Subcutaneous adipose tissue (tissue), 4 donors: Measurements from ENCODE around the gene ATMIN. TPM values are rescaled to one million over a fixed set of nuclear protein-coding genes. Genes with fewer than 3 reads are reported as not detected.

Source experiments
- total RNA-seq, 4 donors: library from RNA; depleted of rRNA; stranded (reverse); fragments of >200 nt; gene quantifications; one replicate each; pipeline ENCODE4 v1.1.0, GENCODE V29; 2016
- TF ChIP-seq, protein P1 (sequence below): fragments of 450-650 bp; IDR thresholded peaks from one replicate; pipeline ENCODE4 v1.5.1; 2016; ENCODE audit warnings: low read depth, mild to moderate bottlenecking, control low read depth, antibody characterized with exemption, moderate library complexity

Gene ATMIN, protein sequence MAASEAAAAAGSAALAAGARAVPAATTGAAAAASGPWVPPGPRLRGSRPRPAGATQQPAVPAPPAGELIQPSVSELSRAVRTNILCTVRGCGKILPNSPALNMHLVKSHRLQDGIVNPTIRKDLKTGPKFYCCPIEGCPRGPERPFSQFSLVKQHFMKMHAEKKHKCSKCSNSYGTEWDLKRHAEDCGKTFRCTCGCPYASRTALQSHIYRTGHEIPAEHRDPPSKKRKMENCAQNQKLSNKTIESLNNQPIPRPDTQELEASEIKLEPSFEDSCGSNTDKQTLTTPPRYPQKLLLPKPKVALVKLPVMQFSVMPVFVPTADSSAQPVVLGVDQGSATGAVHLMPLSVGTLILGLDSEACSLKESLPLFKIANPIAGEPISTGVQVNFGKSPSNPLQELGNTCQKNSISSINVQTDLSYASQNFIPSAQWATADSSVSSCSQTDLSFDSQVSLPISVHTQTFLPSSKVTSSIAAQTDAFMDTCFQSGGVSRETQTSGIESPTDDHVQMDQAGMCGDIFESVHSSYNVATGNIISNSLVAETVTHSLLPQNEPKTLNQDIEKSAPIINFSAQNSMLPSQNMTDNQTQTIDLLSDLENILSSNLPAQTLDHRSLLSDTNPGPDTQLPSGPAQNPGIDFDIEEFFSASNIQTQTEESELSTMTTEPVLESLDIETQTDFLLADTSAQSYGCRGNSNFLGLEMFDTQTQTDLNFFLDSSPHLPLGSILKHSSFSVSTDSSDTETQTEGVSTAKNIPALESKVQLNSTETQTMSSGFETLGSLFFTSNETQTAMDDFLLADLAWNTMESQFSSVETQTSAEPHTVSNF
- 10 to 100 TPM; 26.9 to 55.8 (median 36.4) TPM for total RNA-seq

DNA sequence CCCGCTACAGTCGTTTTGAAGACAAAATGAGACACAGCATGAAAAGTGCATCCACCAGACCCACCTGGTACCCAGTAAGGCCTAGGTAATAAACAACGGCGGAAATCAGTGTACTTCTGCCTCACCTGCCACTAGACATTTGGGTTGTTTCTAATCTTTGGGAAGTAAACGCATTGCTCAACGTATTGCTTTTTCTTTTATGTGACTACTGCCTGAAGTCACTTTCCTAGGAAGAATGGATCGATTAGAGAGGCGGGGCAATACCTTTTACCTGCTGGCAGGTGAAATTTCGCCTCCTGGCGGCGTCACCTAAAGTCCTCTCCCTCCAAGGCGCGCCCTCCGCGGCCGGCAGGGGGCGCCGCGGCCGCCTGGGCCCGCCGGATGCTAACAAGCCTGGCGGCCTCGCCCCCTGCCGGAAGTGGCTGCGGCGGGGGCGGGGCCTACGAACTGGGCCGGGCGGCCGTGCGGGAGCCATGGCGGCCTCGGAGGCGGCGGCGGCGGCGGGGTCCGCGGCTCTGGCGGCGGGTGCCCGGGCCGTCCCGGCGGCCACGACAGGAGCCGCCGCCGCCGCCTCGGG is at the start of gene ATMIN:
Gene ATMIN, plus strand, starts transcription at position 445 of the 577 bp plus-strand sequence. Its CDS starts 29 bp downstream, at position 474.
- TF ChIP-seq, protein P1, sequence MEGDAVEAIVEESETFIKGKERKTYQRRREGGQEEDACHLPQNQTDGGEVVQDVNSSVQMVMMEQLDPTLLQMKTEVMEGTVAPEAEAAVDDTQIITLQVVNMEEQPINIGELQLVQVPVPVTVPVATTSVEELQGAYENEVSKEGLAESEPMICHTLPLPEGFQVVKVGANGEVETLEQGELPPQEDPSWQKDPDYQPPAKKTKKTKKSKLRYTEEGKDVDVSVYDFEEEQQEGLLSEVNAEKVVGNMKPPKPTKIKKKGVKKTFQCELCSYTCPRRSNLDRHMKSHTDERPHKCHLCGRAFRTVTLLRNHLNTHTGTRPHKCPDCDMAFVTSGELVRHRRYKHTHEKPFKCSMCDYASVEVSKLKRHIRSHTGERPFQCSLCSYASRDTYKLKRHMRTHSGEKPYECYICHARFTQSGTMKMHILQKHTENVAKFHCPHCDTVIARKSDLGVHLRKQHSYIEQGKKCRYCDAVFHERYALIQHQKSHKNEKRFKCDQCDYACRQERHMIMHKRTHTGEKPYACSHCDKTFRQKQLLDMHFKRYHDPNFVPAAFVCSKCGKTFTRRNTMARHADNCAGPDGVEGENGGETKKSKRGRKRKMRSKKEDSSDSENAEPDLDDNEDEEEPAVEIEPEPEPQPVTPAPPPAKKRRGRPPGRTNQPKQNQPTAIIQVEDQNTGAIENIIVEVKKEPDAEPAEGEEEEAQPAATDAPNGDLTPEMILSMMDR = no peak

GRCh38 chr16:80986557-80986956 is 49.1 kb upstream of the ATMIN start:
- TF ChIP-seq, protein P1 = no peak

DNA sequence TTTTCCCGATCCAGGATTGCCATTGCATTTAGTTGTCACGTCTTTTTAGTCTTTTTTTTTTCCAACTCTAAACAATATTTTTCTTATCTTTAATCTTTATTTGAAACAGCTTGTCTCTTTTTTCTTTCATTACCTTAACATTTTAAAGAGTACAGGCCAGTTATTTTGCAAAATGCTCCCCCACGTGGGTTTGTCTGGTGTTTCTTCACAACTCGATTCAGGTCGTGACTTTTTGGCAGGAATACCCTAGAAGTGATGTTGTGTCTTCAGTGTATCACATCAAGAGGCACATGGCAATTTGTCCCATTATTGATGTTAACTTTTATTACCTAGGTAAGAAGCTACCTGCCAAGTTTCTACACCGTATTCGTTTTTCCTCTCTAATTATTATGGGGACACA is 46.9 kb upstream of the ATMIN start:
- TF ChIP-seq, protein P1 = no peak

GRCh38 chr16:80989801-80990200 is 45.8 kb upstream of the ATMIN start:
- TF ChIP-seq, protein P1 = no peak

- TF ChIP-seq, protein P1 = no peak
These were observed 45.1 kb upstream of the ATMIN start for GRCh38 chr16:80990577-80990976.

DNA sequence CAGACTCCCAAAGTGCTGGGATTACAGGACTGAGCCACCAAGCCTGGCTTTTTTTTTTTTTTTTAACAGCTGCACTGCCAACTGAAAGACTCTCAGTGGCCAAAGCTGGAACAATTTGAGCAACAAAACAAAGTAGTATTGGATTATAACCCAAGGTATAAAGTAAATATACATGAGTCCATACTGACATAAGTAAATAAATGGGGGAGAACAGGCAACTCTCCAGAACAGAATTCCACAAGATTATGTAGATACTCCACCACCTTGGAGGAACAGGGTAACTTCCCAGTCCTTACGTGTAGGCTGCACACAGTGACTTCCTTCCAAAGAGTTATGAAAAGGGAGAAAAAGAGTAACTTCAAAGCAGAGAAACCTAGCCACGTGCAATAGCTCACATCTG is 44.7 kb upstream of the ATMIN start:
- TF ChIP-seq, protein P1 = no peak

DNA sequence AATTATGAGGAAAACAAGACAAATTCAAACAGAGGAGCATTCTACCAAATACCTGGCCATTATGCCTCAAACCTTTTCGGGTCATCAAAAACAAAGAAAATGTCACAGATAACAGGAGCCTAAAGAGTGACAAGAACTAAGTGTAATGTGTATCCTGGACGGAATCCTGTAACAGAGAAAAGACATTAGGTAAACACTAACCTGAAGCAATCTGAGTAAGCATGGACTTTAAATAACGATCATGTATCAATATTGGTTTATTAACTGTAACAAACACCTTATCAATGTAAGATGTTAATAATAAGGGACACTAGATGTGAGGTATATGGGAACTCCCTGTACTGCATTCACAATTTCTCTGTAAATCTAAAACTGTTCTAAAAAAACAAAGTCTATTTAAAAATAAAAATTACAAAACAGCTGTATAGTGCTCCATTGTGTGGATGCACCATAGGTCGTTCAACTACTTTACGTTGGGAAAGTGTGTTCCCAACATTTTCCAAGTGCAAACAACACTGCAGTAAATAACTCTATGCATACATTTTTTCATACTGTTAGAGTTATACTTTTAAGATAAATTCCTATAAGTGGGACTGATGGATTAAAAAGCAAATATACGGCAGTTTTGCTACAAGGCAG is 43.7 kb upstream of the ATMIN start:
- TF ChIP-seq, protein P1 = no peak
